Neural cell (in vitro differentiated cells): Measurements from ENCODE around the gene SPIB. TPM values are rescaled to one million over a fixed set of nuclear protein-coding genes. Genes with fewer than 3 reads are reported as not detected.

Experiments
- H2AFZ ChIP-seq: fragments of 200-600, 300-800 bp; sonication (generic), shearing (Covaris generic); 2 replicates; pipeline ENCODE4 v1.6.0; 2014; ENCODE audit warnings: low read depth, mild to moderate bottlenecking, antibody characterized with exemption, low read length, moderate library complexity
- H3F3A ChIP-seq: fragments of 200-600 bp; shearing (Covaris generic); 2 replicates; pipeline ENCODE4 v1.6.1; 2016; ENCODE audit warnings: mild to moderate bottlenecking, moderate library complexity, mixed read lengths, antibody characterized with exemption, low read length; ENCODE audit not compliant: insufficient read depth, poor library complexity, severe bottlenecking
- H3K27ac ChIP-seq: fragments of 200-600, 300-800 bp; sonication (generic), shearing (Covaris generic); 2 replicates; pipeline ENCODE4 v1.5.1; 2014; ENCODE audit warnings: mild to moderate bottlenecking, low read length, moderate library complexity
- H3K27me3 ChIP-seq: fragments of 300-800, 200-600 bp; sonication (generic), shearing (Covaris generic); 2 replicates; pipeline ENCODE4 v1.6.0; 2014; ENCODE audit warnings: mild to moderate bottlenecking, low read depth, low read length, moderate library complexity; ENCODE audit not compliant: insufficient read depth
- H3K36me3 ChIP-seq: fragments of 300-800, 200-600 bp; sonication (generic), shearing (Covaris generic); 2 replicates; pipeline ENCODE4 v1.5.1; 2014; ENCODE audit warnings: mild to moderate bottlenecking, antibody characterized with exemption, low read length, moderate library complexity; ENCODE audit not compliant: insufficient read depth
- H3K4me2 ChIP-seq: fragments of 300-800, 200-600 bp; sonication (generic), shearing (Covaris generic); 2 replicates; pipeline ENCODE4 v1.6.0; 2014; ENCODE audit warnings: mild to moderate bottlenecking, low read length
- H3K4me3 ChIP-seq: fragments of 300-800, 200-600 bp; sonication (generic), shearing (Covaris generic); 2 replicates; pipeline ENCODE4 v1.5.1; 2014; ENCODE audit warnings: mild to moderate bottlenecking, low read length, moderate library complexity
- H3K79me2 ChIP-seq: fragments of 200-600 bp; shearing (Covaris generic); replicated peaks from 2 replicates; pipeline ENCODE4 v1.6.0; 2014; ENCODE audit warnings: mild to moderate bottlenecking, low read length, moderate library complexity; ENCODE audit not compliant: insufficient read depth
- H3K9ac ChIP-seq: fragments of 300-800, 200-600 bp; sonication (generic), shearing (Covaris generic); 2 replicates; pipeline ENCODE4 v1.6.1; 2016; ENCODE audit warnings: mild to moderate bottlenecking, low read length, mixed read lengths
- H3K9me2 ChIP-seq: fragments of 200-600 bp; shearing (Covaris generic); 2 replicates; pipeline ENCODE4 v1.6.1; 2016; ENCODE audit warnings: mild to moderate bottlenecking, low read length, mixed read lengths; ENCODE audit not compliant: insufficient read depth
- H3K9me3 ChIP-seq: fragments of 200-600, 300-800 bp; sonication (generic), shearing (Covaris generic); 2 replicates; pipeline ENCODE4 v1.6.1; 2016; ENCODE audit warnings: mild to moderate bottlenecking, mixed run types, low read length, moderate library complexity, mixed read lengths
- H4K20me1 ChIP-seq: fragments of 200-600 bp; shearing (Covaris generic); 2 replicates; pipeline ENCODE4 v1.6.1; 2016; ENCODE audit warnings: mild to moderate bottlenecking, mixed run types; ENCODE audit not compliant: insufficient read depth
- EP300 ChIP-seq: fragments of 450-650 bp; conservative IDR thresholded peaks from 2 replicates; pipeline ENCODE4 v1.6.1; 2014; ENCODE audit warnings: antibody characterized with exemption, mild to moderate bottlenecking, moderate library complexity; ENCODE audit not compliant: poor library complexity, severe bottlenecking
- EZH2 ChIP-seq: fragments of 200-600, 300-800 bp; shearing (Covaris generic), sonication (generic); IDR thresholded peaks from 2 replicates; pipeline ENCODE4 v1.6.1; 2014; ENCODE audit warnings: antibody characterized with exemption, low read length, borderline replicate concordance, mild to moderate bottlenecking; ENCODE audit not compliant: insufficient read depth, poor library complexity, severe bottlenecking
- MXI1 ChIP-seq: fragments of 450-650 bp; conservative IDR thresholded peaks from 2 replicates; pipeline ENCODE4 v1.6.1; 2014; ENCODE audit warnings: antibody characterized with exemption, mild to moderate bottlenecking; ENCODE audit not compliant: poor library complexity, severe bottlenecking
- POLR2AphosphoS5 ChIP-seq: IDR thresholded peaks from 2 replicates; pipeline ENCODE4 v1.6.1; 2012
- RAD21 ChIP-seq: fragments of 450-650 bp; conservative IDR thresholded peaks from 2 replicates; pipeline ENCODE4 v1.6.1; 2014; ENCODE audit warnings: antibody characterized with exemption, mild to moderate bottlenecking, moderate library complexity
- SMC3 ChIP-seq: fragments of 450-650 bp; conservative IDR thresholded peaks from 2 replicates; pipeline ENCODE4 v1.6.1; 2014; ENCODE audit warnings: antibody characterized with exemption, mild to moderate bottlenecking, moderate library complexity; ENCODE audit not compliant: poor library complexity
- TAF1 ChIP-seq: IDR thresholded peaks from 2 replicates; pipeline ENCODE4 v1.6.1; 2012; ENCODE audit warnings: low read depth
- polyA plus RNA-seq: library from polyadenylated mRNA; depleted of rRNA; stranded (reverse); fragments of >200 nt; gene quantifications from 2 replicates; pipeline ENCODE4 v1.2.3, GENCODE V29; 2014
- TF ChIP-seq, protein P1 (sequence below): fragments of 450-650 bp; IDR thresholded peaks from 2 replicates; pipeline ENCODE4 v1.5.1; 2014; ENCODE audit warnings: antibody characterized with exemption, mild to moderate bottlenecking, moderate library complexity; ENCODE audit not compliant: poor library complexity, severe bottlenecking
- TF ChIP-seq, protein P2 (sequence below): IDR thresholded peaks from 2 replicates; pipeline ENCODE4 v1.6.1; 2012; ENCODE audit warnings: borderline replicate concordance

SPIB gene
- polyA plus RNA-seq, 1 donor from 2014 or later: not detected

DNA sequence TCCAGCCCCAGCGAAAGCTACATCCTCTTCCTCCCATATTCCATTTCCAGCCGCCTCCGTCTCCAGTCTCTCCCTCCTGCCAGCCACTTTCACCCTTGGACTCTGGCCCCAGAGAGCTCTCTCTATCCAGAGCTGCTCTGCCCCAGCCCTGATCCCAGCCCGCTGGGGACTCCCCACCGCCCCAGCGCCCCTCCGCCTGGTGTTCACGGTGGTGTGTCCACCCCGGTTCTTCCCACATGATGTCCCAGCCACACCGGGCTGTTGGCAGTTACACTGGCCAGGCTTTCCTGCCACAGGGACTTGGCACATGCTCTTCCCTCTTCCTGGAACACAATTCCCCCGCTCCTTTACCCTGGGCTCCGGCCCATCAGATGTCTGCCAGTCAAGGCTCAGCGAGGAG lies 46.3 kb downstream of the SPIB start:
- Histone ChIP-seq H3K79me2 (no peaks in the 10 kb centered on the region), H3K9me2 (no peaks in the 10 kb centered on the region), H3K36me3 (no peaks in the 10 kb centered on the region), H3K4me2 (no peak overlapping the region), H3F3A (no peaks in the 10 kb centered on the region), H3K27ac (no peak overlapping the region), H3K9me3 (no peaks in the 10 kb centered on the region), H3K27me3 (no peaks in the 10 kb centered on the region), H3K9ac (no peak overlapping the region), H4K20me1 (no peaks in the 10 kb centered on the region), H3K4me3 (no peak overlapping the region), H2AFZ (no peak overlapping the region)
- TF ChIP-seq SMC3 (no peak), RAD21 (no peak), EP300 (no peak), TAF1 (no peak), EZH2 (no peak), POLR2AphosphoS5 (no peak), MXI1 (no peak)
- TF ChIP-seq, protein P1, sequence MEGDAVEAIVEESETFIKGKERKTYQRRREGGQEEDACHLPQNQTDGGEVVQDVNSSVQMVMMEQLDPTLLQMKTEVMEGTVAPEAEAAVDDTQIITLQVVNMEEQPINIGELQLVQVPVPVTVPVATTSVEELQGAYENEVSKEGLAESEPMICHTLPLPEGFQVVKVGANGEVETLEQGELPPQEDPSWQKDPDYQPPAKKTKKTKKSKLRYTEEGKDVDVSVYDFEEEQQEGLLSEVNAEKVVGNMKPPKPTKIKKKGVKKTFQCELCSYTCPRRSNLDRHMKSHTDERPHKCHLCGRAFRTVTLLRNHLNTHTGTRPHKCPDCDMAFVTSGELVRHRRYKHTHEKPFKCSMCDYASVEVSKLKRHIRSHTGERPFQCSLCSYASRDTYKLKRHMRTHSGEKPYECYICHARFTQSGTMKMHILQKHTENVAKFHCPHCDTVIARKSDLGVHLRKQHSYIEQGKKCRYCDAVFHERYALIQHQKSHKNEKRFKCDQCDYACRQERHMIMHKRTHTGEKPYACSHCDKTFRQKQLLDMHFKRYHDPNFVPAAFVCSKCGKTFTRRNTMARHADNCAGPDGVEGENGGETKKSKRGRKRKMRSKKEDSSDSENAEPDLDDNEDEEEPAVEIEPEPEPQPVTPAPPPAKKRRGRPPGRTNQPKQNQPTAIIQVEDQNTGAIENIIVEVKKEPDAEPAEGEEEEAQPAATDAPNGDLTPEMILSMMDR: no peak
- TF ChIP-seq, protein P2, sequence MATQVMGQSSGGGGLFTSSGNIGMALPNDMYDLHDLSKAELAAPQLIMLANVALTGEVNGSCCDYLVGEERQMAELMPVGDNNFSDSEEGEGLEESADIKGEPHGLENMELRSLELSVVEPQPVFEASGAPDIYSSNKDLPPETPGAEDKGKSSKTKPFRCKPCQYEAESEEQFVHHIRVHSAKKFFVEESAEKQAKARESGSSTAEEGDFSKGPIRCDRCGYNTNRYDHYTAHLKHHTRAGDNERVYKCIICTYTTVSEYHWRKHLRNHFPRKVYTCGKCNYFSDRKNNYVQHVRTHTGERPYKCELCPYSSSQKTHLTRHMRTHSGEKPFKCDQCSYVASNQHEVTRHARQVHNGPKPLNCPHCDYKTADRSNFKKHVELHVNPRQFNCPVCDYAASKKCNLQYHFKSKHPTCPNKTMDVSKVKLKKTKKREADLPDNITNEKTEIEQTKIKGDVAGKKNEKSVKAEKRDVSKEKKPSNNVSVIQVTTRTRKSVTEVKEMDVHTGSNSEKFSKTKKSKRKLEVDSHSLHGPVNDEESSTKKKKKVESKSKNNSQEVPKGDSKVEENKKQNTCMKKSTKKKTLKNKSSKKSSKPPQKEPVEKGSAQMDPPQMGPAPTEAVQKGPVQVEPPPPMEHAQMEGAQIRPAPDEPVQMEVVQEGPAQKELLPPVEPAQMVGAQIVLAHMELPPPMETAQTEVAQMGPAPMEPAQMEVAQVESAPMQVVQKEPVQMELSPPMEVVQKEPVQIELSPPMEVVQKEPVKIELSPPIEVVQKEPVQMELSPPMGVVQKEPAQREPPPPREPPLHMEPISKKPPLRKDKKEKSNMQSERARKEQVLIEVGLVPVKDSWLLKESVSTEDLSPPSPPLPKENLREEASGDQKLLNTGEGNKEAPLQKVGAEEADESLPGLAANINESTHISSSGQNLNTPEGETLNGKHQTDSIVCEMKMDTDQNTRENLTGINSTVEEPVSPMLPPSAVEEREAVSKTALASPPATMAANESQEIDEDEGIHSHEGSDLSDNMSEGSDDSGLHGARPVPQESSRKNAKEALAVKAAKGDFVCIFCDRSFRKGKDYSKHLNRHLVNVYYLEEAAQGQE: no peak

DNA sequence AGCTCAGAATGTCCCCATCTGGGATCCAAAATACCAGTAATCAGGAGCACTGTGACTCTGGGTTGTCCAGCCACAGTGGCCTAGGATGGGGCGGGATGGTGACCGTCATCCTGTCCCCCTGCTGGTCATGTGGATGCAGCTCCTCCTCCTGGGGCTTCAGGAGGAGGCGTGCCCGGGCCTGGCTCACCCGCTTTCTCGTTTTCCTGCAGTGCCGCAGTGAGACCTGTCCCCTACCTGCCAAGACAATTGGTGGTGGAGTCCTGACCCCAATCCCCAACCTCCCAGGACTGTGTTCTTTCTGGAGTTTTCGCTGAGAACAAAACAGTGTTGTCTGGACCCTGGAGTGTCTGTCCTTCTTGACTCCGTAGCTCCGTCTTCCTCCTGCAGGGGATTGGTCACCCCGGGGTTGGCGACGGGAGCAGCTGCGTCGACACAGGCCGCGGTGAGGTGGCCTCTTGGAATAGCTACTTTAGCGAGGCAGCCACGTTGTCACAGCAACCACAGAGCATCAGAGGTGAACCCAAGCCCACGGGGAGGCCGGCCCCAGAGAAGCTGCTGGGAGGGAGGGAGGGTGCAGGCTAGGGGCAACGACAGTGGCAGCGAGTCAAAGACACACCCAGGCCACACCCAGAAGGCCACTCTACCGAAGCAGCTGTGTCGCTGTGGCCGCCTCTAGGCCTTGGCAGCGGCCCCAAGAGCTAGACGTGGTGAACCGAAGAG lies 47.4 kb downstream of the SPIB start:
- Histone ChIP-seq H3K27me3 (no peaks in the 10 kb centered on the region), H3K36me3 (no peaks in the 10 kb centered on the region), H3K27ac (no peak overlapping the region), H3K4me2 (no peak overlapping the region), H3K4me3 (no peak overlapping the region), H4K20me1 (no peaks in the 10 kb centered on the region), H3K79me2 (no peaks in the 10 kb centered on the region), H3K9ac (no peak overlapping the region), H3K9me3 (no peaks in the 10 kb centered on the region), H2AFZ (no peak overlapping the region), H3K9me2 (no peaks in the 10 kb centered on the region), H3F3A (no peaks in the 10 kb centered on the region)
- TF ChIP-seq, protein P1: no peak
- no peak for TF ChIP-seq EP300
- TF ChIP-seq RAD21: no peak
- TF ChIP-seq POLR2AphosphoS5: no peak
- no peak for TF ChIP-seq EZH2
- TF ChIP-seq, protein P2: no peak
- TF ChIP-seq MXI1: no peak
- TF ChIP-seq TAF1: no peak
- no peak for TF ChIP-seq SMC3
